GM21528 (cell line): ENCODE data around the gene CDK4.
"Not testable (repeated sequence)": the region's sequence is repeated elsewhere in the genome, so short reads cannot be mapped to it uniquely, and the experiment has no call there.

Experiments used
- ATAC-seq: cut with Tn5 transposase; IDR thresholded peaks from one replicate; pipeline ENCODE4 v1.9.1; 2021; ENCODE audit warnings: mild to moderate bottlenecking, moderate library complexity; ENCODE audit not compliant: unreplicated experiment, low FRiP score

Gene CDK4

DNA sequence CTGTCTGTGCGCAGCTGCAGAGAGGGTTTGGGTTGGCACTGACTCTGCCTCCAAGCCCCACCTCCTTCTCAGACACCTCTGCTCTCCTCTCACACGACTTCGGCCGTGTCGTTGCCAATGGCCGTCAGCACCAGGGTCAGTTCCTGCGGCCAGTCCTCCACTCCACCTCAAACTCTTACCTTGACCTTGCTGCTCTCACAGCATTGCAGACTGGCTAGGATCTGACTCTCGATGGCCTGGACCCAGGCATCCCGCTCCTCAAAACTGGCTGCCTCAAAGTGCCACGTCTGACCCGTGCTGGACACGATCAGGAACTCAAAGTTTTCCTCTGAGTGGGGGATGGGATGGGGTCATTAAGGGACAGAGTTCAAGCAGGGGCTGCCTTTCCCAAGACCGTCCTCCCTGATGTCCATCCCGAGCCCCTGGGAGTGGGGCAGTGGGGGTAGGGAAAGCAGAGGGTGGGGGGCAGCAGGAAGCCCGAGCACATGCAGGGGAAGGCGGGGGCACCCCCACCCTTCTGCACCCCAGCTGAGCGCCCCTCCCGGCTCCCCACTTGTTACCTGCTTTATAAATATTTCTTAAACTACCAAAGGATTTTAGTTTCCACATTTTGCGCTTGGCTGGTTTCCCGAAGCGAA lies 24.2 kb downstream of the CDK4 start:
- ATAC-seq: no peak

DNA sequence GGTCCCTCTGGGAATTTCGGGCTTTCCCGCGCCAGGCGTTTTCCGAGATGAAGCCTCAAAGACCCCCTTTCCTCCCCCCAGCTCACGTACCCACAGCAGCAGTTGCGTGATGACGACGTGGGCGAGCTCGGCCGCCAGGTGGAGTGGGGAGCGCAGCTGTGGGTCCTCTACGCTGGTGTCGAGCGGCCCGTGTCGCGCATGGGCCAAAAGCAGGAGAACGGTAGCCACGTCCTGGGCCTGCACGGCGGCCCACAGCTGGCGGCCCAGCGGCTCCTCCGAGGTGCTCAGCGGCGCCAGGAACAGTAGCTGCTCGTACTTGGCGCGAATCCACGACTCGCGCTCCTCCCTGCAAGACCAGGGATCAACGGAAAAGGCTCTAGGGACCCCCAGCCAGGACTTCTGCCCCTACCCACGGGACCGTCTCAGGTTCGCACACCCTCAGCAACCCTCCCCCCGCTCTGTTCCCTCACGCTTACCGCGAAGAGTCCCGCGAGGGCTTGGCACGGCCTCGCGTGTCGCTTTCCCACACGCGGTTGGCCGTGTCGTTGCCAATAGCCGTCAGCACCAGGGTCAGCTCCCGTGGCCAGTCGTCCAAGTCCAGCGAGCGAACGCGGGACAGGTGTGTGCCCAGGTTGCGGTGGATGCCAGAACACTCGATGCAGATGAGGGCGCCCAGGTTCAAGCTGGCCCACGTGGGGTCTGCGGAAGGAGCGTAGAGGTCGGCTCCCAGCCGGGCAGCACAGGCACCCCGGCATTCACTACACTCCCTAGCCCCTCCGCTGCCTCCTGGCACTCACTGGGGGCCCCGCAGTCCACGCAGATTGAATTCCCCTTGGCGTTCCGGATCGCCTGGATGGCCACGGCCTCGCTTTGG lies 25.0 kb downstream of the CDK4 start:
- ATAC-seq: no peak

GRCh38 chr12:57726151-57726883 lies 25.8 kb downstream of the CDK4 start:
- ATAC-seq: no peak

DNA sequence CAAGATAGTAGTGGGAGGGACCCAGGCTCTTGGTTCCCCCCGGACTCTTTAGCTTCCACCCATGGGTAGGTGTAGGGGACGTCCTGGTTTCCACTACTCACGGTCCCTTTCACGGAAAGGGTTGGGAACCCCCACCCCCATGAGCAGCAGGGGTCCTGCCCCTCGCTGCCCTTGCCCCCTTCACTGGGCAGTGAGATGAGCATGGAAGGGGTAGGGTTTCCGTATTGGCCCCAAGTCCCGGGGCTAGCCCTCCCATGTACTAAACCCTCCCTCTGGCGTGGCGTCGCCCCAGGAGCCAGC lies 26.3 kb downstream of the CDK4 start:
- ATAC-seq: no peak

DNA sequence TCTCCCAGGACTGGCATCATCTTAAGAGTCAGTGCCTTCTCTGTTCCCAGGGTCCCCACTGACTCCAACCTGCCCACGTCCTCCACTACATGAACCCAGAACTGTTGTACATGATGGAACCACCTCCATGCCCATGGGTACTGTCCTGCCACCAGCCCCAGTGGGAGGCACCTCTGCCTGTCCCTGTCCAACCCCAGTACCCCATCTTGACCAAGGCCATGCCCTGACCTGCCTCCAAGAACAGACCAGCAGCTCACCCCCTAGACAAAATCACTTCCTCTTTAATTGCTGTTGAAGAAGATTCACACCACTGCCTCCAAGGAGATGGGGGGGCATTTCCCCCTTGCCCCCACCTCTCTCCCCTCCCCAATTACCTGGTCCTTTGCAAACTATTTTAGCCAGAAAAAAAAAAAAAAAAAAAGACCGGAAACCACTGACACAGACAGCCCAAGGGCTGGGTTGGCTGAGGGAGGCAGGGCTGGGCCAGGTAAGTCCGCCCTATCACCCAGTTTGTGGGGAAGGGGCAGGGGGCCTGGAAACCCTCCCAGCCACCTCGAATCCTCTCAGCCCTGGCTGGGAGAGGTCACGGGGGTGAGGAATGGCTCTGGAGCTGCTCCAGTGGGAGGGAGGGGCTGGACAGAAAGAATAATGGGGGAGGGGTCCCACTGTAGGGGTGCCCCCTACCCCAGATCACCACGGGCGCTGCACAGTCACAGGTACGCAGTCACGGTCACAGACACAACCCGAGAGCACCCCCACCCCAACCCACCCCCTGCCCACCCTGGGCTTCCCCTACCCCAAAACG lies 27.0 kb downstream of the CDK4 start:
- ATAC-seq: no peak

- no peak for ATAC-seq
These were observed 27.8 kb downstream of the CDK4 start for GRCh38 chr12:57724003-57724935.

DNA sequence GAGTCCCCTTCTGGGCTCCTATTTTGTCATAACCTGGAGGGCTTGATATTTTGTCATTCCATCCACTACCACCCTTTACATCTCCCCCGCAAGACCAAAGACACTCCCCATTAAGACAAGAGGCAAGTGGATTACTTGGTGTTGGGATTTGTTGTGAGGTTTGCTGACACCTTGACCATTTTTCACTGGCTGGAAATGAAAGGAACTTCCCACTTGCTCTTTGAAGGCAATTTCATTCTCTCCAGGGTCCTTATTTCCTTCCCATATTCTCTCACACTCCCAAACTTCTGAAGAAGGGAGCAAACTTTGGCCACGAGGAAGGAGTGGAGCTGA lies 28.5 kb downstream of the CDK4 start:
- no peak for ATAC-seq

DNA sequence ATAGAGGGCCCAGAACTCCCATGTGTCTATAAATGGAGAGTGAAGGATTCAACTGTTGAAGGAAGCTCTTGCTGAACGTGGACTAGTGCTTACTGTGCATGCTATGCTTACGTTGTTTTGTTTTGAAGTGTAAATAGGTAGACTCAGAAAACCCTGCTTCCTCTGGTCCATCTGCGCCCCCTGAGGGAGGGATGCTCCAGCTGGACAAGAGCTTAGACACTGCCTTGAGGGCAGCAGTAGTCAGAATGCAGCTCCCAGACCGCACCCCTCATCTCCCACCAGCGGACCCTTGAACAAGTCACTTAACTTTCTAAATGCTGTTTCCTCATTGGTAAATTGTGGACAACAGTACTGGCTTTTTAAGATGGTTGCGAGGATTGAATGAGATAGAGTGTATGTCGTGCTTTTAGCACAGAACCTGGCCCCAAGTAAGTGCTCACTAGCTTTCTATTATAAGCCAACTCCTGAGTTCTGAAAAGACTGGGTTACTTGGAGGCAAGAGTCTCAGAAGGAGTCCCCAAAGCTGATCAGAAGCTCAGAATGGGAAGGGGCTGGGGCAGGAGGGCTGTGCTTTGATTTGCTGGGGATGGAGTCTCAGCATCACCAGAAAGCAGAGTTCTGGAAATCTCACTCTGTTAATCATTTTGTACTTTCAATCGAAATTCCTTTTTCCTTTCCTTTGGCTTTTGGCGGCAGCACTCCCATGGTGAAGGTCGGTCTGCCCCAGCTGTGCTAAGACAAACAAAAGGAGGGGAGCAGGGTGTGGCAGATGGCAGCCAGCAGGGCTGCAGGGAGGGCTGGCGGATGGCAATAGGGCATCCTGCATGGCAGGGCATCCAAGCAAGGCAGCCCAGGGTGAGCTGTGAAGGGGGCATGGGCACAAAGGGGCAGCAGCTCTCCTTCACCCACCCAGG lies 29.1 kb downstream of the CDK4 start:
- no peak for ATAC-seq

- ATAC-seq: not testable (repeated sequence)
These were observed 30.1 kb downstream of the CDK4 start for GRCh38 chr12:57721846-57722608.

DNA sequence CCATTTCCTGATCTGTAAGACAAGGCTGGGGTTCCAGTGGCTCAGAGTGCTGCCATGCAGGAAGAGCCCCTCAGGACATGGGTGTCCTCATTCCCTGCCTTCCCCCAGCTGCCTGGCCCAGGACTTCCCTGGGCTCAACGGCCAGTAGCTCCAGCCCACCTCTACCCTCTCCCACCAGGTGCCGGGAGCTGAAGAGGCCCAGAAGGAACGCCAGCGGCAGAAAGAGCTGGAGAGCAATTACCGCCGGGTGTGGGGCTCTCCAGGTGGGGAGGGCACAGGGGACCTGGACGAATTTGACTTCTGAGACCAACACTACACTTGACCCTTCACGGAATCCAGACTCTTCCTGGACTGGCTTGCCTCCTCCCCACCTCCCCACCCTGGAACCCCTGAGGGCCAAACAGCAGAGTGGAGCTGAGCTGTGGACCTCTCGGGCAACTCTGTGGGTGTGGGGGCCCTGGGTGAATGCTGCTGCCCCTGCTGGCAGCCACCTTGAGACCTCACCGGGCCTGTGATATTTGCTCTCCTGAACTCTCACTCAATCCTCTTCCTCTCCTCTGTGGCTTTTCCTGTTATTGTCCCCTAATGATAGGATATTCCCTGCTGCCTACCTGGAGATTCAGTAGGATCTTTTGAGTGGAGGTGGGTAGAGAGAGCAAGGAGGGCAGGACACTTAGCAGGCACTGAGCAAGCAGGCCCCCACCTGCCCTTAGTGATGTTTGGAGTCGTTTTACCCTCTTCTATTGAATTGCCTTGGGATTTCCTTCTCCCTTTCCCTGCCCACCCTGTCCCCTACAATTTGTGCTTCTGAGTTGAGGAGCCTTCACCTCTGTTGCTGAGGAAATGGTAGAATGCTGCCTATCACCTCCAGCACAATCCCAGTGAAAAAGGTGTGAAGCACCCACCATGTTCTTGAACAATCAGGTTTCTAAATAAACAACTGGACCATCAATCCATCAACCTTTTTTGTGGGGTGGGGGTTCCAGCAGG lies 31.2 kb downstream of the CDK4 start:
- no peak for ATAC-seq

- ATAC-seq: no peak
These were observed 32.1 kb downstream of the CDK4 start for GRCh38 chr12:57719777-57720605.

- no peak for ATAC-seq
These were observed 33.2 kb downstream of the CDK4 start for GRCh38 chr12:57718641-57719528.

DNA sequence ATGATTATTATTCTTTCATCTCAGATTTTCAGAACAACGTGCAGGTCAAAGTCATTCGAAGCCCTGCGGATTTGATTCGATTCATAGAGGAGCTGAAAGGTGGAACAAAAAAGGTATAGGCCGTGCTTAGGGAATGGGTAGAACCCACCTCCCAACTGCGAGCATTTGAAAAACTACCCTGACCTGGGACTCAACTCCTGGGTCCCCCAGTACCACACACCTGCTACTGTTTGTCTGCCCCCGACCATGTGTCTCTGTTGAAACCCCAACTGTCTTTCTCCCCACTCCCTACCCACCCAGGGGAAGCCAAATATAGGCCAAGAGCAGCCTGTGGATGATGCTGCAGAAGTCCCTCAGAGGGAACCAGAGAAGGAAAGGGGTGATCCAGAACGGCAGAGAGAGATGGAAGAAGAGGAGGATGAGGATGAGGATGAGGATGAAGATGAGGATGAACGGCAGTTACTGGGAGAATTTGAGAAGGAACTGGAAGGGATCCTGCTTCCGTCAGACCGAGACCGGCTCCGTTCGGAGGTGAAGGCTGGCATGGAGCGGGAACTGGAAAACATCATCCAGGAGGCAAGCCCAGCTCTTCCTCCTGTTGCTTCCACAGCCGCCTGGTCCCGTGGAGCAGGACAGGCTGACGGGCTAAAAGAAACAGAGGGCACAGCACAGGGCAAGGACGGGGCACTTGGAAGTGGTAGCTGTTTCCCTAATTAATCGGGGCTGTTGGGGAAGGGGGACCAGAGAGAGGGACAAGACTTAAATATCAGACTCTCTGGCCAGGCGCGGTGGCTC lies 34.1 kb downstream of the CDK4 start:
- no peak for ATAC-seq

GRCh38 chr12:57717131-57717530 lies 35.0 kb downstream of the CDK4 start:
- ATAC-seq: no peak
